Gastroesophageal sphincter (tissue), 4 donors: Measurements from ENCODE around the gene CLN6. TPM values are rescaled to one million over a fixed set of nuclear protein-coding genes. Genes with fewer than 3 reads are reported as not detected.
A peak's percentile ranks its signal among the peaks of the same experiment; 100 is the strongest.

Experiments used
- ATAC-seq: fragments of 150-250 bp; one replicate; pipeline ENCODE4 v1.9.1; 2016; ENCODE audit warnings: mild to moderate bottlenecking, moderate library complexity
- H3K27ac ChIP-seq, 4 donors: fragments of 200-600 bp; sonication (generic) in 3 of 4; 1 replicate in 3 of 4; 2 replicates in 1 of 4; pipeline ENCODE4 v1.5.1; 2016 to 2019
- H3K27me3 ChIP-seq: fragments of 200-600 bp; sonication (generic); one replicate; pipeline ENCODE4 v1.5.1; 2019
- H3K36me3 ChIP-seq, 2 donors: fragments of 200-600 bp; sonication (generic); one replicate each; pipeline ENCODE4 v1.5.1; 2019; ENCODE audit warnings: control low read depth in 1 of 2
- H3K4me1 ChIP-seq, 3 donors: fragments of 200-600 bp; sonication (generic); 1 replicate in 2 of 3; 2 replicates in 1 of 3; pipeline ENCODE4 v1.5.1; 2016 to 2019; ENCODE audit warnings: control low read depth in 2 of 3
- H3K4me3 ChIP-seq, 2 donors: fragments of 200-600 bp; sonication (generic); one replicate each; pipeline ENCODE4 v1.5.1; 2019; ENCODE audit warnings: mild to moderate bottlenecking in 1 of 2, moderate library complexity in 1 of 2
- H3K9me3 ChIP-seq, 3 donors: fragments of 200-600 bp; sonication (generic); one replicate each; pipeline ENCODE4 v1.5.1; 2017 to 2019; ENCODE audit warnings: control low read depth in 2 of 3
- EP300 ChIP-seq: sonication (generic); formaldehyde crosslinking; IDR thresholded peaks from one replicate; pipeline ENCODE4 v1.6.1; 2017; ENCODE audit warnings: antibody characterized with exemption, mild to moderate bottlenecking
- POLR2A ChIP-seq, 2 donors: fragments of 450-650 bp; IDR thresholded peaks; one replicate each; pipeline ENCODE4 v1.6.1; 2017; ENCODE audit warnings: antibody characterized with exemption in 2 of 2, mild to moderate bottlenecking in 2 of 2, moderate library complexity in 1 of 2
- POLR2AphosphoS5 ChIP-seq: sonication (generic); formaldehyde crosslinking; IDR thresholded peaks from one replicate; pipeline ENCODE4 v1.6.1; 2017; ENCODE audit warnings: antibody characterized with exemption
- WGBS, 2 donors: methylation state at CpG; one replicate each; pipeline ENCODE4 v1.1.5; 2018; ENCODE audit warnings: low coverage in 1 of 2; 5-methylcytosine and 5-hydroxymethylcytosine counted together
- total RNA-seq, 4 donors: library from RNA; depleted of rRNA; stranded (reverse); fragments of >200 nt; gene quantifications; one replicate each; pipeline ENCODE4 v1.1.0, GENCODE V29; 2016
- TF ChIP-seq, protein P1 (sequence below), 4 experiments: fragments of 200-600 bp in 2 of 4; fragments of 450-650 bp in 2 of 4; sonication (generic) in 1 of 4; IDR thresholded peaks; one replicate each; pipeline ENCODE4 v1.5.1; 2017 to 2019; ENCODE audit warnings: antibody characterized with exemption in 4 of 4, mild to moderate bottlenecking in 2 of 4, moderate library complexity in 2 of 4

The CLN6 gene
- total RNA-seq: 10 to 100 TPM in 3 of 4 donors, 1 to 10 TPM in 1; 6.1 to 14.9 (median 13.3) TPM

GRCh38 chr15:68229386-68230156, at the start of gene CLN6:
Gene CLN6, minus strand, starts transcription at chr15:68229728. Its CDS starts 144 bp downstream, at chr15:68229584.
- ATAC-seq: peak; percentile 97
- Histone ChIP-seq H3K36me3 (no peaks in the 10 kb centered on the region), H3K27ac (peak within 1 kb of the TSS; percentile 6 to 88 (median 86)), H3K27me3 (no peaks in the 10 kb centered on the region), H3K9me3 (no peaks in the 10 kb centered on the region), H3K4me1 (peaks cover 0 to 35% (median 13%) of the 10 kb centered on the region in 3 donors), H3K4me3 (peak within 1 kb of the TSS; percentile 69 to 75)
- TF ChIP-seq, protein P1, sequence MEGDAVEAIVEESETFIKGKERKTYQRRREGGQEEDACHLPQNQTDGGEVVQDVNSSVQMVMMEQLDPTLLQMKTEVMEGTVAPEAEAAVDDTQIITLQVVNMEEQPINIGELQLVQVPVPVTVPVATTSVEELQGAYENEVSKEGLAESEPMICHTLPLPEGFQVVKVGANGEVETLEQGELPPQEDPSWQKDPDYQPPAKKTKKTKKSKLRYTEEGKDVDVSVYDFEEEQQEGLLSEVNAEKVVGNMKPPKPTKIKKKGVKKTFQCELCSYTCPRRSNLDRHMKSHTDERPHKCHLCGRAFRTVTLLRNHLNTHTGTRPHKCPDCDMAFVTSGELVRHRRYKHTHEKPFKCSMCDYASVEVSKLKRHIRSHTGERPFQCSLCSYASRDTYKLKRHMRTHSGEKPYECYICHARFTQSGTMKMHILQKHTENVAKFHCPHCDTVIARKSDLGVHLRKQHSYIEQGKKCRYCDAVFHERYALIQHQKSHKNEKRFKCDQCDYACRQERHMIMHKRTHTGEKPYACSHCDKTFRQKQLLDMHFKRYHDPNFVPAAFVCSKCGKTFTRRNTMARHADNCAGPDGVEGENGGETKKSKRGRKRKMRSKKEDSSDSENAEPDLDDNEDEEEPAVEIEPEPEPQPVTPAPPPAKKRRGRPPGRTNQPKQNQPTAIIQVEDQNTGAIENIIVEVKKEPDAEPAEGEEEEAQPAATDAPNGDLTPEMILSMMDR (IDR thresholded peaks at IDR 0.05): peak in 2 of 4 experiments; percentile 7 to 25
- TF ChIP-seq EP300 (no peak), POLR2A (IDR thresholded peaks at IDR 0.05) (peak; percentile 30 to 35)
- 0% methylated on average over 3 to 6 of the region's 82 CpGs for WGBS, 2 donors

DNA sequence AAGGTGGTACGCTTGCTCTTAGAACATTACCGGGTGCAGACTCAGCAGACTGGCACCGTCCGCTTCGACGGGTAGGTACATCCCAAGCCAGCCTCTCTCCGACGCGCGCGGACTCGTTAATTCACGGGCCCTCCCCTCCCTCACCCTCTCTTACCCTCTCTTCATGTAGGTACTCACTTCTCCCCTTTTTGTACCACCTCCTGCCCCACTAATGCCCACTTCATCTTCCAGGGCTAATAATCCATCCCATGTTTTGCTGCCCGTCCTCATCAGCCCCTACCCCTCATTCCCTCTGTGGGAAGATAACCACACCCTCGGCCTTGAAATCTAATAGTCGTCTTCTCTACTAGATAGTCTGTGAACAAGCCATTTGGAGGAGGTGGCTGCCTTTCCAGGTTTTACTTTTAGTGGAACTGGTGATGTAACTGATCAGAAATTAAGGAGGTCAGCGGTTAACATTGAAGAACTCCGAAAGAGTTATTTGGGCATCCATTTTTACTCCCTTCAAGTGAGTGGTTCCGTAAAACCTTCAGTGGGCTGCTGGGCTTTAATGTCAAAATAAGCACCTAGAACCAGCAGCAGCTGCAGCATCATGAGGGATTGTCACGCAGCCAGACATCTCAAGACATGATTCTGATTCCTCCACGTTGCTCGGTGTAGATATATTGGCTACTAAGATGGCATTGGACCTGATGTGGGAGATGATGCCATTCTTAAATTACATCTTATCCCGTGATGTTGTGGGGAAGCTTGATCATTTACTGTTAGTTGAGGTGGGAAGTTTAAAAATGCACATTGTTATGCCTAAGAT, 49.3 kb upstream of the CLN6 start:
- H3K27me3 ChIP-seq: no peaks in the 10 kb centered on the region
- TF ChIP-seq, protein P1 (IDR thresholded peaks at IDR 0.05): no peak
- TF ChIP-seq POLR2A (IDR thresholded peaks at IDR 0.05): no peak
- no peak for TF ChIP-seq EP300
- no peak for TF ChIP-seq POLR2AphosphoS5
- no peak for ATAC-seq

DNA sequence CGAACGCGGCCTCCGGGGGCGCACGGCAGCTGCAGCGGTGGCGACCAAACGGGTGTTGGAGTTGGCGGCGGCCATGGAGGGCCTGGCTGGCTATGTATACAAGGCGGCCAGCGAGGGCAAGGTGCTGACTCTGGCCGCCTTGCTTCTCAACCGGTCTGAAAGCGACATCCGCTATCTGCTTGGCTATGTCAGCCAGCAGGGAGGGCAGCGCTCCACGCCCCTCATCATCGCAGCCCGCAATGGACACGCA, 48.7 kb upstream of the CLN6 start:
- Histone ChIP-seq H3K36me3 (no peaks in the 10 kb centered on the region), H3K4me1 (peaks cover 0 to 66% (median 16%) of the 10 kb centered on the region in 3 donors), H3K4me3 (peak overlapping the region; percentile 58 to 82), H3K27me3 (no peaks in the 10 kb centered on the region), H3K27ac (peak overlapping the region; percentile 94 to 99 (median 98)), H3K9me3 (no peaks in the 10 kb centered on the region)
- 0% methylated on average over 7 of the region's 22 CpGs; no CpG with 5 or more reads in 1 of the 2 donors for WGBS, 2 donors
- no peak for ATAC-seq
- TF ChIP-seq, protein P1 (IDR thresholded peaks at IDR 0.05): peak in 1 of 4 experiments; percentile 32
- no peak for TF ChIP-seq POLR2A (IDR thresholded peaks at IDR 0.05)

More for the DNA sequence above, 49.3 kb upstream of the CLN6 start:
- WGBS, 2 donors: 0 to 18% methylated on average over 3 to 23 of the region's 23 CpGs
- Histone ChIP-seq H3K4me3 (peak overlapping the region; percentile 58 to 82), H3K9me3 (no peaks in the 10 kb centered on the region), H3K27ac (peak overlapping the region; percentile 94 to 99 (median 98)), H3K36me3 (no peaks in the 10 kb centered on the region), H3K4me1 (peaks cover 0 to 71% (median 16%) of the 10 kb centered on the region in 3 donors)

- TF ChIP-seq POLR2A (IDR thresholded peaks at IDR 0.05) (peak; percentile 49 to 56), EP300 (no peak), POLR2AphosphoS5 (peak; percentile 63)
- TF ChIP-seq, protein P1 (IDR thresholded peaks at IDR 0.05): peak in 2 of 4 experiments; percentile 39 to 56
- H3K27me3 ChIP-seq: no peaks in the 10 kb centered on the region
- H3K4me3 ChIP-seq: peak within 1 kb of the TSS; percentile 58 to 82
- H3K36me3 ChIP-seq: no peaks in the 10 kb centered on the region
- peaks cover 0 to 66% (median 16%) of the 10 kb centered on the region in 3 donors for H3K4me1 ChIP-seq
- no CpG with 5 or more reads among the region's 85 CpGs for WGBS, 2 donors
- peak; percentile 91 for ATAC-seq
- H3K27ac ChIP-seq: peak within 1 kb of the TSS; percentile 94 to 99 (median 98)
- no peaks in the 10 kb centered on the region for H3K9me3 ChIP-seq
Measured at GRCh38 chr15:68277603-68278344, 48.2 kb upstream of the CLN6 start, which contains the start of gene FEM1B. Gene FEM1B, plus strand, starts transcription at chr15:68277745. Its CDS starts 673 bp downstream, at chr15:68278418.
